ENCODE measurements around the gene SSH2.

- TF ChIP-seq, protein P1, sequence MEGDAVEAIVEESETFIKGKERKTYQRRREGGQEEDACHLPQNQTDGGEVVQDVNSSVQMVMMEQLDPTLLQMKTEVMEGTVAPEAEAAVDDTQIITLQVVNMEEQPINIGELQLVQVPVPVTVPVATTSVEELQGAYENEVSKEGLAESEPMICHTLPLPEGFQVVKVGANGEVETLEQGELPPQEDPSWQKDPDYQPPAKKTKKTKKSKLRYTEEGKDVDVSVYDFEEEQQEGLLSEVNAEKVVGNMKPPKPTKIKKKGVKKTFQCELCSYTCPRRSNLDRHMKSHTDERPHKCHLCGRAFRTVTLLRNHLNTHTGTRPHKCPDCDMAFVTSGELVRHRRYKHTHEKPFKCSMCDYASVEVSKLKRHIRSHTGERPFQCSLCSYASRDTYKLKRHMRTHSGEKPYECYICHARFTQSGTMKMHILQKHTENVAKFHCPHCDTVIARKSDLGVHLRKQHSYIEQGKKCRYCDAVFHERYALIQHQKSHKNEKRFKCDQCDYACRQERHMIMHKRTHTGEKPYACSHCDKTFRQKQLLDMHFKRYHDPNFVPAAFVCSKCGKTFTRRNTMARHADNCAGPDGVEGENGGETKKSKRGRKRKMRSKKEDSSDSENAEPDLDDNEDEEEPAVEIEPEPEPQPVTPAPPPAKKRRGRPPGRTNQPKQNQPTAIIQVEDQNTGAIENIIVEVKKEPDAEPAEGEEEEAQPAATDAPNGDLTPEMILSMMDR (IDR thresholded peaks at IDR 0.05): no peak
- no peak for TF ChIP-seq POLR2A (IDR thresholded peaks at IDR 0.05)
Observed at GRCh38 chr17:29716566-29716965, 213.5 kb downstream of the SSH2 start.
